ENCODE measurements around the gene RAD54L.

Gene RAD54L

GRCh38 chr1:46268578-46268977 lies 21.0 kb downstream of the RAD54L start:
- TF ChIP-seq ZFX (IDR thresholded peaks at IDR 0.05): no peak
- TF ChIP-seq, protein P1, sequence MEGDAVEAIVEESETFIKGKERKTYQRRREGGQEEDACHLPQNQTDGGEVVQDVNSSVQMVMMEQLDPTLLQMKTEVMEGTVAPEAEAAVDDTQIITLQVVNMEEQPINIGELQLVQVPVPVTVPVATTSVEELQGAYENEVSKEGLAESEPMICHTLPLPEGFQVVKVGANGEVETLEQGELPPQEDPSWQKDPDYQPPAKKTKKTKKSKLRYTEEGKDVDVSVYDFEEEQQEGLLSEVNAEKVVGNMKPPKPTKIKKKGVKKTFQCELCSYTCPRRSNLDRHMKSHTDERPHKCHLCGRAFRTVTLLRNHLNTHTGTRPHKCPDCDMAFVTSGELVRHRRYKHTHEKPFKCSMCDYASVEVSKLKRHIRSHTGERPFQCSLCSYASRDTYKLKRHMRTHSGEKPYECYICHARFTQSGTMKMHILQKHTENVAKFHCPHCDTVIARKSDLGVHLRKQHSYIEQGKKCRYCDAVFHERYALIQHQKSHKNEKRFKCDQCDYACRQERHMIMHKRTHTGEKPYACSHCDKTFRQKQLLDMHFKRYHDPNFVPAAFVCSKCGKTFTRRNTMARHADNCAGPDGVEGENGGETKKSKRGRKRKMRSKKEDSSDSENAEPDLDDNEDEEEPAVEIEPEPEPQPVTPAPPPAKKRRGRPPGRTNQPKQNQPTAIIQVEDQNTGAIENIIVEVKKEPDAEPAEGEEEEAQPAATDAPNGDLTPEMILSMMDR (conservative IDR thresholded peaks at IDR 0.05): no peak
- H3K27ac ChIP-seq: no peak overlapping the region

DNA sequence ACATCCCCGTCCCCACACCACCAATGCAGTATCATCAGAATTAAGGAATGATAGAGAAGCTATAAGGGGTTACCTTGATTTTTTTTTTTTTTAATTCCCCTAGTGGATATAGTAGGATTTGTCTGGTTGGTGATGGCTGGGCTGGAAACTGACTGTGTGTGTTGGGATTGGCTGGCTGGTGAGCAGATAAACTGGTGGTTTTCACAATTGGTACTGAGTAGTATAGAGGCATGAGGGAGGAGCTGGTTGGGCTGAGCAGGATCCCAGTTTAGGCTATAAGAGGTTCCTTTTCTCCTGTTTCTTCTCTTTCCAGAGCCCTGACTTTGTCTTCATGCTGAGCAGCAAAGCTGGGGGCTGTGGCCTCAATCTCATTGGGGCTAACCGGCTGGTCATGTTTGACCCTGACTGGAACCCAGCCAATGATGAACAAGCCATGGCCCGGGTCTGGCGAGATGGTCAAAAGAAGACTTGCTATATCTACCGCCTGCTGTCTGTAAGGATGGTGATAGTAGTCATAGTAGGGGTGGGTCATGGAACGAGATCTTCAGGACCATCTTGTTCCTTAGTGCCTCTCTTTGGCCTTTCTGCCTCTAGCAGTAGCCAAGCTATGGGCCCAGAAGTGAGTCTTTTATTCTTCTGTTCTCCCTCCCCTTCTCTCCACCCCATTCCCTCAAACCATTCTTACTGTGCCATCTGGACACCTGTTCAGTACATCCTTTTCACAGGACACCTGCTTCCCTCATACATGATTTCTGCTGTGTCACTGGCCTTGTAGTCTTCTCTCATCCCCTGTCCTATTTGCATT lies 26.9 kb downstream of the RAD54L start:
- H3K27ac ChIP-seq: no peak overlapping the region
- TF ChIP-seq, protein P1 (conservative IDR thresholded peaks at IDR 0.05): no peak
- no peak for TF ChIP-seq ZFX (IDR thresholded peaks at IDR 0.05)

DNA sequence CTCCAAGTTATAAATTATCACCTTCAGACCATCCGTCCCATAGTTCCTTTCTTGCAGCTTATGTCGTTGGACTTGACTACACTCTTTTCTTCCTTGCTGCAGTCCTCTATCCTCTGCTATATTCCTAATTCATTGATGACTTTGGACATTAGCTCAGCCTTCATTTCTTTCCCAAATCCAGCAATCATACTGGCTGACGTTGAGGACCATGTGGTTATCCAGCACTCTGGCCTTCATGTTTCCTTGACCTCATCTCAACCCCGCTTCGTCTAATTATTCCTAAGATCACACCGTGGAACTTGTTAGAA lies 27.4 kb downstream of the RAD54L start:
- no peak overlapping the region for H3K27ac ChIP-seq
- no peak for TF ChIP-seq ZFX (IDR thresholded peaks at IDR 0.05)
- TF ChIP-seq, protein P1 (conservative IDR thresholded peaks at IDR 0.05): no peak

DNA sequence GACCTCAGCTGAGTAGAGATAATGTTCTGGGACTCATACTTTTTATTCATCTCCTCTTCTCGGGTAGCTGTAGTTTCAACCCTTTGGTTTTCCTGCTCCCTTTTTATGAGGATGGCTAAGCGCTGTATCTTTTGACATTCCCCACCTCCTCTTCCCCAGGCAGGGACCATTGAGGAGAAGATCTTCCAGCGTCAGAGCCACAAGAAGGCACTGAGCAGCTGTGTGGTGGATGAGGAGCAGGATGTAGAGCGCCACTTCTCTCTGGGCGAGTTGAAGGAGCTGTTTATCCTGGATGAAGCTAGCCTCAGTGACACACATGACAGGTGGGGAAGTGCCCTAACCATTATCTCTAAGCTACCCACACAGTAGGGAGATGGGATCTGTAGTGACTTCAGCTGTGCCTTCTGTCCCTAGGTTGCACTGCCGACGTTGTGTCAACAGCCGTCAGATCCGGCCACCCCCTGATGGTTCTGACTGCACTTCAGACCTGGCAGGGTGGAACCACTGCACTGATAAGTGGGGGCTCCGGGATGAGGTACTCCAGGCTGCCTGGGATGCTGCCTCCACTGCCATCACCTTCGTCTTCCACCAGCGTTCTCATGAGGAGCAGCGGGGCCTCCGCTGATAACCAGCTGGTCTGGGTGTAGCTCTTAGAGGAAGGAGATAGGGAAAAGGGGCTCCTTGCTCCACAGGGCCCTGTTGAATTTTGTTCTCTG lies 30.3 kb downstream of the RAD54L start:
- TF ChIP-seq, protein P1 (conservative IDR thresholded peaks at IDR 0.05): no peak
- no peak for TF ChIP-seq ZFX (IDR thresholded peaks at IDR 0.05)
- no peak overlapping the region for H3K27ac ChIP-seq

DNA sequence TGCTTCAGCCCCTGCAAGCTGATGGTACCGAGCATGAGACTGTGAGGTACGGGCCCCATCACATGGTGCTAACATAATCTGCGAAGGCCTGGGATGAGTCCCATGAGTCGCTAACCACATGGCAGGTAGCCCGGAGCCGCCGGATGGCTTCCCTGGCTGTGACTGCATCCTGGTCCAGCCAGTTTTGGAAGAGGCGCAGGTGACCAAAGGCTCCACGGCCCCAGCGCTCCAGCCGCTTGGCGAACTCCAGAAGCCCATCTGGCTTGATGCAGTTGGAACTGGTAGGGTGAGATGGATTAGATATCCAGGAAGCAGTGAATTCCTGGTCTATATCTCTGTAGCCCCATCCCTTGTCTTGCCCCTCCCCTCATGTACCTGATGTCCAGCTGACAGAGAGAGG lies 31.2 kb downstream of the RAD54L start:
- no peak for TF ChIP-seq ZFX (IDR thresholded peaks at IDR 0.05)
- H3K27ac ChIP-seq: no peak overlapping the region

DNA sequence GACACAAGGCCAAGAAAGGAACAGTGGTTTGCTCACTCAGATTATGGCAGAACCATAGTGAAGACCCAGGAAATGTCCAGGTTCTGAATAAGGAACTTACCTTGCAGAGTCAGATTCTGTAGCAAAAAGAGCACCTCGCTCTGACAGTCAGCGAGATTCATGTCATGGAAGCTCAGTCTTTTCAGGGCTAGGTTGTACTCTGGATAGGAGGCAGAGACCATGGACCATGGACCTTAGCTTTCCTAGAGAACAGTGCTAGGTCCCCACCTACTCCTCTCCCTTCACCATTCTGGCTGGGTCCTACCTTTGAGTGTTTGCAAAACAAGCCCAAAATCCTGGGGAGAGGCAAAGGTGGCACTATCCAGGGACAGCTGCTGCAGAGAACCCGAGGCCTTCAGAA lies 32.5 kb downstream of the RAD54L start:
- no peak overlapping the region for H3K27ac ChIP-seq
- TF ChIP-seq, protein P1 (conservative IDR thresholded peaks at IDR 0.05): no peak
- no peak for TF ChIP-seq ZFX (IDR thresholded peaks at IDR 0.05)

DNA sequence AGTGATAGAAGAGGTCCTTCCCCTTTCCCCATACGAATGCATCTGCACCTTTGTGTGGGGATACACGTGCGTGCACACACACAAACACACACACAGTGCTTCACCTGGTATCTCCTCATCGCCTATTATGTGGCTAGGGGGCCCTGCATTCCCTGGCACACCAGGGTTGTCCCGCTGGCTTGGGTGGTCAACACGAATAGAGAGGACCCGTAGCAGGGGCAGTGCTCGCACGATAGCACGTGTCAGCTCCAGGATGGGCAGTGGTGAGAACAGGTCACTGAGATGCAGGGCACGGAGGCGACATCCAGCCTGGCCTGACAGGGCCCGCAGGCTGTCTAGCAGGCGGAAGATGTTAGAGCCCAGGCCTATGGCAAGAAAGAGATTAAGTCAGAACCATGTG lies 33.5 kb downstream of the RAD54L start:
- TF ChIP-seq, protein P1 (conservative IDR thresholded peaks at IDR 0.05): no peak
- no peak for TF ChIP-seq ZFX (IDR thresholded peaks at IDR 0.05)
- H3K27ac ChIP-seq: no peak overlapping the region
